Activated T-helper 2 cell treated with anti-CD3 and anti-CD28 coated beads, Interferon-gamma antibody, Interleukin-2, Interleukin-4, amounts not matched to agents 10 μg/mL and 5 μg/mL and 100 μg/mL, durations not matched to agents 14 hours and 24 hours and 36 hours (primary cell): ENCODE results near the gene DGKG. TPM values are rescaled to one million over a fixed set of nuclear protein-coding genes. Genes with fewer than 3 reads are reported as not detected.

Source experiments
- total RNA-seq: library from RNA; stranded (reverse); gene quantifications from 2 replicates; pipeline ENCODE4 v1.2.3, GENCODE V29; 2022

Gene DGKG
- total RNA-seq, 1 donor from 2014 or later, result 0.05 TPM

Other genes with a start within 250 kb of the DGKG start
- 3.8 and 5.6 TPM in 2 replicates for gene CRYGS, start 182.1 kb upstream of the DGKG start, total RNA-seq
- 17.5 and 17.7 TPM in 2 replicates for gene TBCCD1, start 205.1 kb upstream of the DGKG start, total RNA-seq
- 66.3 and 72.8 TPM in 2 replicates for gene DNAJB11, start 208.5 kb upstream of the DGKG start, total RNA-seq